ENCODE data around the gene RASSF5. TPM values are rescaled to one million over a fixed set of nuclear protein-coding genes. Genes with fewer than 3 reads are reported as not detected.
A peak's percentile ranks its signal among the peaks of the same experiment; 100 is the strongest.

RASSF5 gene
- total and polyA plus RNA-seq, 9 of the 15 experiments (the other 6 are each of a cell fraction or from before 2014, with no cell fraction given): 6.1 to 41.0 (median 25.2) TPM

- TF ChIP-seq GMEB1 (CRISPR knock-in tag; IDR thresholded peaks at IDR 0.05): peak; percentile 70
- TF ChIP-seq MBD2 (IDR thresholded peaks at IDR 0.05; ENCODE audit: borderline replicate concordance, low read depth): peak; percentile 51; the same call in 1 of the 2 replicates
- no peak for TF ChIP-seq GTF2B (IDR thresholded peaks at IDR 0.05; ENCODE audit: extremely low read depth, insufficient read length)
- TF ChIP-seq PRDM10 (IDR thresholded peaks at IDR 0.05; ENCODE audit: partially characterized antibody): peak; percentile 89
- peak; percentile 28; the same call in 1 of the 2 replicates for TF ChIP-seq ETS1 (conservative IDR thresholded peaks at IDR 0.05; ENCODE audit: control insufficient read depth, low read depth, low read length)
- TF ChIP-seq ZNF24 (IDR thresholded peaks at IDR 0.05): peak; percentile 77
- no peak for TF ChIP-seq ZNF253 (CRISPR knock-in tag; conservative IDR thresholded peaks at IDR 0.05)
- no peak for TF ChIP-seq ZC3H11A (IDR thresholded peaks at IDR 0.05; ENCODE audit: low read depth, low read length)
- no peak for TF ChIP-seq TAF9B (IDR thresholded peaks at IDR 0.05; ENCODE audit: partially characterized antibody)
- 0 out of 4 replicates have a peak, but pooled peaks of 1 of the 2 experiments have one; percentile 10 for TF ChIP-seq RAD21 (CRISPR knock-in tag; conservative IDR thresholded peaks at IDR 0.05 in 1 of 2, IDR thresholded peaks at IDR 0.05 in 1 of 2)
- TF ChIP-seq PKNOX1 (IDR thresholded peaks at IDR 0.05): peak; percentile 40; the same call in 1 of the 2 replicates
- TF ChIP-seq ZNF75A (CRISPR knock-in tag; IDR thresholded peaks at IDR 0.05): 0 out of 2 replicates have a peak, but pooled peaks have one; percentile 38
- TF ChIP-seq JUN (IDR thresholded peaks at IDR 0.05; ENCODE audit: borderline replicate concordance, low read depth, low read length): no peak
- peak; percentile 62; the same call in 1 of the 2 replicates for TF ChIP-seq JUN (CRISPR knock-in tag; IDR thresholded peaks at IDR 0.05; ENCODE audit: borderline replicate concordance)
- peak in 1 of 2 experiments; percentile 84; a peak in 2 of 4 replicates for TF ChIP-seq ZNF639 (CRISPR knock-in tag; conservative IDR thresholded peaks at IDR 0.05 in 1 of 2, IDR thresholded peaks at IDR 0.05 in 1 of 2)
Observed at GRCh38 chr1:206556750-206557635, 49.7 kb downstream of the RASSF5 start (continued).

All from K562 (cell line).